DMS53 (cell line): Measurements from ENCODE around the gene FAN1.

Experiments
- DNase-seq: peaks from one replicate; lab custom pipeline; 2025; lab: John Stamatoyannopoulos, UW

FAN1 gene

GRCh38 chr15:30921106-30921505, 17.4 kb downstream of the FAN1 start:
- DNase-seq: no peak

GRCh38 chr15:30921781-30922479, 18.2 kb downstream of the FAN1 start:
- no peak for DNase-seq

- no peak for DNase-seq
Observed at GRCh38 chr15:30922480-30923311, 19.0 kb downstream of the FAN1 start.

DNA sequence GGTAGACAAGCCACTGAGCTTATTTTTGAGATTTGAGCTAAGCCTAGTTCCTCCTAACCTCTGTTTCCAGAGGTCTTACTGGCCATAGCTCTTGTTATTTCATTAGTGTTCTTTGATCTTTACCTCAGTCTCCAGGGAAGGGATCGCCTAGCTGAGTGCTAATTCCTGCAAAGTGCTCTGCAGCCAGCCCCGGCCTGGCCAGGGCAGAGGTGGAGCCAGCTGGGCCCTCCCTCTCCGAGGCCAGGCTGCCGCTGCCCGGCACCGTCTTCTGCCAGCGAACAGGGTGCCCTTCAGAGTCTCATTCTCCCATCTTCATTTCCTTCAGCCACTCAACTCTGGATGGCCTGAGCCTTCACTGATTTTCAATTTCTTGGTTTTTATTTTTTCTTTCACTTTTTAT, 19.7 kb downstream of the FAN1 start:
- DNase-seq: no peak

- DNase-seq: no peak
Observed at GRCh38 chr15:30924353-30924752, 20.6 kb downstream of the FAN1 start.

GRCh38 chr15:30925686-30926085, 22.0 kb downstream of the FAN1 start:
- no peak for DNase-seq

- no peak for DNase-seq
Observed at GRCh38 chr15:30926161-30926560, 22.4 kb downstream of the FAN1 start.

DNA sequence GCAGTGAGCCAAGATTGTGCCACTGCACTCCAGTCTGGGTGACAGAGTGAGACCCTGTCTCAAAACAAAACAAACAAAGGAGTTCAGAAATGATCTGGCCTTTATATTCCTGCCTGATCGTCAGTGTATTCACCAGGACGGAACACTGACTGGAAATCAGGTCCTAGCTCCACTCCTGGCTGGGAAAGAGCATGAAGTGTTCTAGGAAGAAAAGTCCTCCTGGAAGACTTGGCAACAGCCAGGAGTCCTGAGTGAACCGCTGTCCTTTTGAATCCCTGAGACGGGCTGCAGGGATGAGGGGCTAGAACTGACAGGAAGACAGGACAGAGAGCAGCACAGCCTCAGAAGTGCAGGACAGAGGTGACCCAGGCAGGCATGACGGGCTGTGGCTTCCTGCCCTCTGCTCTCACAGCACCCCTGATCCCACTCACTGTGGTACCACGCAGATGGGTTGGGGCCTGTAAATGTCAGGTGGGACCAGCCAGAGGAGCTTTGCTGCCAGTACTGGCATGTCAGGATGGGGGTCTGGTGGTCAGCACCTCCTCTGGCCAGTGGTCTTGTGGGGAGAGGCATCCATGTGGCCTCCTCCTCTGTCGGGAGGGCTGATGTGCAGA, 23.5 kb downstream of the FAN1 start:
- DNase-seq: no peak

- DNase-seq: no peak
Observed at GRCh38 chr15:30928076-30928475, 24.4 kb downstream of the FAN1 start.

- DNase-seq: peak; percentile 93
Observed at GRCh38 chr15:30929064-30929669, 25.5 kb downstream of the FAN1 start.

GRCh38 chr15:30929982-30930381, 26.3 kb downstream of the FAN1 start:
- no peak for DNase-seq

DNA sequence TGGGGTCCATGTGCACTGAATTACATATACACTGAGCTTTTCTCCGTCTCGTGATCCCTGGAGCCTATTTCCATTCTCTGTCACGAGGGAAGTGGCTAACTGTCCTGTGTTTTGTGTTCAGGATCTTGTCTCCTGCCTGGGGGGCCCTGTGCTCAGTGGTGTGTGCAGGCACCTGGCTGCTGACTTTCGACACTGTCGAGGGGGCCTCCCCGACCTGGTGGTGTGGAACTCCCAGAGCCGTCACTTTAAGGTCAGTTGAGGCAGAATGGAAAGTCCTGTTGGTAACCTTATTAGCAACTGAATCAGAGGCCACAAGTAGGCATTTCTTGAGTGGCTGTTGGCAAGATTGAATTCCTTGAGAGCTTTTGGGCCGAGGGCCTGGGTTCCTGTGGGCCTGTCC, 26.7 kb downstream of the FAN1 start:
- DNase-seq: no peak

GRCh38 chr15:30933293-30933692, 29.6 kb downstream of the FAN1 start:
- DNase-seq: peak; percentile 9

DNA sequence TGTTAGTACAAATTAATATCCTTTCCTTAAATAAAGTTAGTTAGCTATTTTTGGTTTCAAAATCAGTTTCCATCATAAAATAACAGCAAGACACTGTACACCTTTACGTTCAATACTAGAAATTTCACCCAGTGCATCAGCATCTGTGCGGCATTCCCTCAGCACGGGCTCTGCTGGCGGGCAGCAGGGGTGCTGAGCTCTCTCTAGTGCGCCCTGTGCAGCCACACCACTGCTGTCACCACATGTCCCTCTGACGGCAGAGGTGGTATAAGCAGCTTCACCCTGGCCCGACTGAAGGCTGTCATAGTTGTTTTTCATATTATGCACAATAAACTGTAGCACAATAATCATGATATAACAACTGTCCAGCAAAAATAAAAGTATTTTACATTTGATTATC, 35.4 kb downstream of the FAN1 start:
- DNase-seq: no peak

- no peak for DNase-seq
Observed at GRCh38 chr15:30940359-30940758, 36.6 kb downstream of the FAN1 start.

DNA sequence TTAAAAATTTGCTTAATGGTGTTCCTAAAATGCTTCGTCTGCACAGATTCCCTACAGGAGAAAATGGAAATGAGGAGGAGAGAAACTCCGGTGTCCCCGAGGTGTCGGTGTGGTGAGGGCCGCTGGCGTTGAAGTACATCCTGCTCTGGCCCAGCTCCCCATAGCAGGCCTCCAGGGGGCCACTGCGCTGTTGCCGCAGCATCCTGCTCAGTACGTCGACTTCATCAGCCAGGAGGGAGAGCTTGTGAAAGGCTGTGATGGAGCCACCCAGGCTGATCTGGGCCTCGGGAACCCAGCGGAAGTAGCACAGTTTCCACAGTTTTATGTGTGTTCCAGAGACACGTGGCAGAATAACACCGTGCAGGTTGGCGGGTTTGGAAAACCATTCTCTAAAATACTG, 37.8 kb downstream of the FAN1 start:
- no peak for DNase-seq

DNA sequence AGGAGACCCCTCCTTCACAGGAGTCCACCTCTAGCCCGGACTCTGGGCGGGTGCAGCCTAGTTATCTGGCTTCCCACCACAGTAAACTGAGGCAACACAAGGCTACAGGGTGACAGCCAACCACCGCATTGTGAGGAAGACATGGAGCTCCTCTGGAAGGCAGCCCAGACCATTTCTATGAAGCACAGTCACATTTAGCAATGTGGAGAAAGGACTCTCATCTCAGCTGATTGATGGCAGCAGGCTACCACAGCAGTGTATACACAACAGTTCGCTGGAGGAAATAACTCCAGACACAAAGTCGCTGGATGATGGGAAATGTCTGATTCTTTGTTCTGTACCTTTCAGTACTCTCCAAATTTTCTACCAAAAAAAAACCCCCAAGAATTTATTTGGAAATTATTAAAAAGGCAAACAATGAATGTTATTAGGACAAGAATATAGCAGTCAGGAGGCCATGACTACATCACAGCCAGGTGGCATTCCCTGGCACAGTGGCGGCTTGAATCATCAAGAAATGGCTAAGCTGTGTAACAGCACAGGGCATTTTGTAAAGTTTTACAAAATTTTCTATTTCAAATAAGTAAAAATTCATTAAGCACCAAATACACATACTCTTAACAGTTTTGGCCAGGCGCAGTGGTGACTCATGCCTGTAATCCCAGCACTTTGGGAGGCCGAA, 40.1 kb downstream of the FAN1 start:
- DNase-seq: no peak

GRCh38 chr15:30953183-30953582, 49.5 kb downstream of the FAN1 start:
- DNase-seq: no peak

- DNase-seq: no peak
Observed at GRCh38 chr15:30953731-30954378, 50.1 kb downstream of the FAN1 start.

- DNase-seq: no peak
Observed at GRCh38 chr15:30954674-30955073, 51.0 kb downstream of the FAN1 start.
